Adrenal gland (tissue), 12 donors: ENCODE measurements around the gene CDKAL1. TPM values are rescaled to one million over a fixed set of nuclear protein-coding genes. Genes with fewer than 3 reads are reported as not detected.

Source experiments
- DNase-seq, 7 donors: peaks; one replicate each; pipeline ENCODE4 v3.0.0-alpha.2; 2019 to 2020
- H3K27ac ChIP-seq, 5 donors: fragments of 200-600 bp; sonication (generic) in 4 of 5; 1 replicate in 3 of 5; 2 replicates in 2 of 5; pipeline versions ENCODE4 v1.5.1 to v1.8.0; 2016 to 2020; ENCODE audit warnings: mild to moderate bottlenecking in 1 of 5
- H3K27me3 ChIP-seq: fragments of 200-600 bp; 2 replicates; pipeline ENCODE4 v1.8.0; 2021
- H3K36me3 ChIP-seq, 2 donors: fragments of 200-600 bp; replicated peaks in 1 of 2; 1 replicate in 1 of 2; 2 replicates in 1 of 2; pipeline versions ENCODE4 v1.5.1 to v1.8.0; 2018 to 2022
- H3K4me1 ChIP-seq, 2 donors: fragments of 200-600 bp; replicated peaks in 1 of 2; 1 replicate in 1 of 2; 2 replicates in 1 of 2; pipeline versions ENCODE4 v1.5.1 to v1.8.0; 2018 to 2021
- H3K4me3 ChIP-seq, 4 donors: fragments of 200-600 bp; sonication (generic) in 3 of 4; one replicate each; pipeline ENCODE4 v1.5.1; 2016 to 2018
- H3K9me3 ChIP-seq, 3 donors: fragments of 200-600 bp; sonication (generic) in 1 of 3; replicated peaks in 1 of 3; 1 replicate in 2 of 3; 2 replicates in 1 of 3; pipeline versions ENCODE4 v1.5.1 to v1.8.0; 2016 to 2021
- CTCF ChIP-seq, 6 experiments: fragments of 450-650 bp in 4 of 6; fragments of 200-600 bp in 2 of 6; sonication (generic) in 1 of 6; IDR thresholded peaks; 1 replicate in 5 of 6; 2 replicates in 1 of 6; pipeline versions ENCODE4 v1.5.1 to v1.8.0; 2016 to 2021; ENCODE audit warnings: antibody characterized with exemption in 6 of 6, mild to moderate bottlenecking in 2 of 6, moderate library complexity in 1 of 6
- POLR2A ChIP-seq, 2 donors: fragments of 450-650 bp; IDR thresholded peaks; one replicate each; pipeline ENCODE4 v1.6.1; 2017; ENCODE audit warnings: antibody characterized with exemption in 2 of 2, mild to moderate bottlenecking in 2 of 2, moderate library complexity in 1 of 2
- WGBS, 4 donors: extraction: QIAGEN DNeasy Blood & Tissue Kit in 2 of 4; methylation state at CpG; one replicate each; pipeline versions ENCODE4 v1.1.5 to v1.1.7; 2013 to 2017; 5-methylcytosine and 5-hydroxymethylcytosine counted together
- intact Hi-C, 2 donors: fragments of 100-400 bp; cut with DNase I; formaldehyde crosslinking; loops; one replicate each; pipeline versions ENCODE4 v1.14.1 to v1.15.0; 2022 to 2023
- polyA plus RNA-seq, 3 donors: library from polyadenylated mRNA; stranded (reverse); fragments of 200-250 nt in 2 of 3; fragments of 350-450 nt in 1 of 3; fragmentation: Illumina TruSeq in 1 of 3; extraction: RNeasy Lipid Tissue Mini Kit (QIAGEN cat#74804) in 1 of 3; gene quantifications; one replicate each; pipeline ENCODE4 v1.2.3, GENCODE V29; 2013 to 2014
- small RNA-seq, 2 donors: library from RNA; depleted of rRNA; stranded (forward); fragments of <200 nt; gene quantifications; one replicate each; pipeline ENCODE3, GENCODE V24; 2016
- total RNA-seq, 9 donors: library from RNA; depleted of rRNA in 4 of 9; stranded (reverse); fragments of >200 nt in 4 of 9; fragments of 120-200 nt in 1 of 9; fragmentation: NEBNext Ultra II Directional in 1 of 9; extraction: Animal tissue kit (Norgen Biotek cat#: 25700) in 1 of 9; gene quantifications; one replicate each; pipeline versions ENCODE4 v1.1.0 to v1.2.4, GENCODE V29; 2013 to 2023
- donor health status: healthy with polysubstance abuse.
- donor health status: Bipolar disorder and iron deficiency.
- donor health status: DM: yes; HTN: yes; CAD: no.
- donor health status: DM: no; HTN: no; CAD: no.
- donor health status: DM: no; HTN: no; CAD: no.
- donor health status: DM: yes; HTN: yes; CAD: no.

The CDKAL1 gene
- total and polyA plus RNA-seq, 12 donors = 3.9 to 21.1 (median 10.6) TPM

- TF ChIP-seq CTCF (IDR thresholded peaks at IDR 0.05) (no peak), POLR2A (IDR thresholded peaks at IDR 0.05) (no peak)
- Histone ChIP-seq H3K27ac (no peak overlapping the region), H3K36me3 (no peaks in the 10 kb centered on the region), H3K27me3 (no peaks in the 10 kb centered on the region), H3K4me1 (no peaks in the 10 kb centered on the region), H3K9me3 (no peaks in the 10 kb centered on the region), H3K4me3 (no peak overlapping the region)
- intact Hi-C loops = no loop called here
- peak in 1 of 7 donors; percentile 21 for DNase-seq
- 45 to 59% (median 52%) methylated on average over 4 of the region's 4 CpGs for WGBS, 4 donors
Observed at GRCh38 chr6:21278375-21278745, 744.1 kb downstream of the CDKAL1 start.

GRCh38 chr6:21279619-21280018, 745.4 kb downstream of the CDKAL1 start:
- DNase-seq = no peak
- H3K27ac ChIP-seq = no peak overlapping the region
- H3K4me3 ChIP-seq = no peak overlapping the region
- TF ChIP-seq POLR2A (IDR thresholded peaks at IDR 0.05) (no peak), CTCF (IDR thresholded peaks at IDR 0.05) (no peak)
- H3K36me3 ChIP-seq = no peaks in the 10 kb centered on the region
- intact Hi-C loops = no loop called here
- H3K4me1 ChIP-seq = no peaks in the 10 kb centered on the region
- no peaks in the 10 kb centered on the region for H3K9me3 ChIP-seq
- H3K27me3 ChIP-seq = no peaks in the 10 kb centered on the region
- 88 to 95% (median 92%) methylated on average over 5 of the region's 5 CpGs for WGBS, 4 donors

- no peak overlapping the region for H3K27ac ChIP-seq
- TF ChIP-seq POLR2A (IDR thresholded peaks at IDR 0.05) (no peak), CTCF (IDR thresholded peaks at IDR 0.05) (no peak)
- H3K9me3 ChIP-seq = no peaks in the 10 kb centered on the region
- intact Hi-C loops = no loop called here
- WGBS, 4 donors = 63 to 73% (median 72%) methylated on average over 2 of the region's 2 CpGs
- H3K4me1 ChIP-seq = no peaks in the 10 kb centered on the region
- no peak overlapping the region for H3K4me3 ChIP-seq
- no peak for DNase-seq
- no peaks in the 10 kb centered on the region for H3K36me3 ChIP-seq
- no peaks in the 10 kb centered on the region for H3K27me3 ChIP-seq
Observed at GRCh38 chr6:21281366-21281765, 747.1 kb downstream of the CDKAL1 start.

Small RNA genes within 50 kb of the gene (small RNA-seq; reads per million reads assigned to genes)
- gene RF00019 (0 reads per million in 2 donors), gene RNU6-150P (0 reads per million in 2 donors)

Other genes starting within 250 kb of the CDKAL1 start
- 10 to 100 TPM in 3 of 9 donors, 1 to 10 TPM in 6; 5.2 to 12.0 (median 7.9) TPM for gene E2F3, start 132.6 kb upstream of the CDKAL1 start, total RNA-seq
- 10 to 100 TPM in 1 of 3 donors, 1 to 10 TPM in 2; 6.0 to 11.1 (median 6.6) TPM for gene E2F3, start 132.6 kb upstream of the CDKAL1 start, polyA plus RNA-seq